ENCODE data around the gene AGRP.
"Not testable (repeated sequence)": the region's sequence is repeated elsewhere in the genome, so short reads cannot be mapped to it uniquely, and the experiment has no call there.

The AGRP gene

DNA sequence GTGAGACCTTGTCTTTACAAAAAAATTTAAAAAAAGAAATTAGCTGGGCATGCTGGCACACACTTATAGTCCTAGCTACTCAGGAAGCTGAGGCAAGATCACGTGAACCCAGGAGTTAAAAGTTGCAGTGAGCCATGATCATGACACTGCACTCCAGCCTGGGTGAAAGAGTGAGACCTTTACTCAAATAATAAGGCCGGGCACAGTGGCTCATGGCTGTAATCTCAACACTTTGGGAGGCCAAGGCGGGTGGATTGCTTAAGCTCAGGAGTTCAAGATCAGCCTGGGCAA is 33.8 kb upstream of the AGRP start:
- no peak overlapping the region for H3K4me3 ChIP-seq (ENCODE audit: low read depth, low read length)
- TF ChIP-seq, protein P1, sequence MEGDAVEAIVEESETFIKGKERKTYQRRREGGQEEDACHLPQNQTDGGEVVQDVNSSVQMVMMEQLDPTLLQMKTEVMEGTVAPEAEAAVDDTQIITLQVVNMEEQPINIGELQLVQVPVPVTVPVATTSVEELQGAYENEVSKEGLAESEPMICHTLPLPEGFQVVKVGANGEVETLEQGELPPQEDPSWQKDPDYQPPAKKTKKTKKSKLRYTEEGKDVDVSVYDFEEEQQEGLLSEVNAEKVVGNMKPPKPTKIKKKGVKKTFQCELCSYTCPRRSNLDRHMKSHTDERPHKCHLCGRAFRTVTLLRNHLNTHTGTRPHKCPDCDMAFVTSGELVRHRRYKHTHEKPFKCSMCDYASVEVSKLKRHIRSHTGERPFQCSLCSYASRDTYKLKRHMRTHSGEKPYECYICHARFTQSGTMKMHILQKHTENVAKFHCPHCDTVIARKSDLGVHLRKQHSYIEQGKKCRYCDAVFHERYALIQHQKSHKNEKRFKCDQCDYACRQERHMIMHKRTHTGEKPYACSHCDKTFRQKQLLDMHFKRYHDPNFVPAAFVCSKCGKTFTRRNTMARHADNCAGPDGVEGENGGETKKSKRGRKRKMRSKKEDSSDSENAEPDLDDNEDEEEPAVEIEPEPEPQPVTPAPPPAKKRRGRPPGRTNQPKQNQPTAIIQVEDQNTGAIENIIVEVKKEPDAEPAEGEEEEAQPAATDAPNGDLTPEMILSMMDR (IDR thresholded peaks at IDR 0.05; ENCODE audit: control insufficient read depth, extremely low read depth, insufficient read depth): no peak
- DNase-seq (ENCODE audit: low read depth): no peak

DNA sequence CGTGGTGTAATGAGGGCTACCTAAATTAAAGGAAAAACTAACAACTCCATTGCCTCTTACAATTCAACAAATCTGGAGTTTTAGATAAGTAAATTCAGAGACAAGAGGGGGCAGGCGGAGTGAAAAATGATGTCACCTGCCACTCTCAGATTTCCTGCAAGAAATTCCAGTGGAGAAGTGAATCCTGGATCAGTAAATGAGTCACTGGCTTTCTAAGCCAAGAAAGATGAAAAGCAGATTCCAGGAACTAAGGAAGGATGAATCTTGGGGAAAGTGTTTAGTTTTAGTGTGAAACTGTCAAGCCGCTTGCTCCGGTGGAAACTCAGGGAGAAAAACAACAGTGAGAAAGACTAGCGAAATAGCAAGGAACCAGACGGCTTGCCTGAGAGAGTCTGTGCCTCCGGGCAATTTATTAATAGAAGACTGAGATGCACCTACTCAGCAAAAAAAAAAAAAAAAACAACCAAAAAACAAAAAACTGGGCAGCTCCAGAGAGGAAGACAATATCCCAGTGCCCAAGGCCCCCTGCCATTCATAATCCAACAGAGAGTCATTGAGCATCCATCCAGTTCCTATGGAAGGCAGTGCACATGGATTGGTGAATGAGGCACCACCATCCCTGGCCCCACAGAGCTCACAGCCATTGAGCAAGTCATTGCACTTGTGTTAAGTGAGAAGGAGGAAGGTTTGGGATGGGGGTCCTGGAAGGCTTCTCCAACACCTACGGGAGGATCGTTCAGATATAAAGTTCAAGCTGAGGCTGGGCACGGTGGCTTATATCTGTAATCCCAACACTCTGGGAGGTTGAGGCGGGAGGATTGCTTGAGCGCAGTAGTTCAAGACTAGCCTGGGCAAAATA is 33.2 kb upstream of the AGRP start:
- DNase-seq (ENCODE audit: low read depth): no peak
- TF ChIP-seq, protein P1 (IDR thresholded peaks at IDR 0.05; ENCODE audit: control insufficient read depth, extremely low read depth, insufficient read depth): no peak
- no peak overlapping the region for H3K4me3 ChIP-seq (ENCODE audit: low read depth, low read length)

DNA sequence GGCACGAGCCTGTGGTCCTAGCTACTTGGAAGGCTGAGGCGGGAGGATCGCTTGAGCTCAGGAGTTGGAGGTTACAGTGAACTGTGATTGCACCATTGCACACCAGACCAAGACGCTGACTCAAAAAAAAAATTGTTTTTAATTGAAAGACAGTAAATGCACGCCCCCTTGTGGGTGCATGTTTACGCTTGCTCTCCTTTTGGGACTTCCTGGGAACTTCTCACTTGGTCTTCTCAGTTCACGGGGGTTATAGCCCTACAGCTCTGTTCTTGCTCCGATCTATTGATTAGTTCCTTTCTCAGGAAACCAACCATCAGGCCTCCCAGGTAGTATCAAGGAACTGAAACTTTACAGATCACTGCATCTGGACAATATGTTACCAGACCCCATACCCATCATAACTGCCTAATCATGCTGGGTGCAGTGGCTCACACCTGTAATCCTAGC is 31.1 kb upstream of the AGRP start:
- peak; percentile 65 for DNase-seq (ENCODE audit: low read depth)
- TF ChIP-seq, protein P1 (IDR thresholded peaks at IDR 0.05; ENCODE audit: control insufficient read depth, extremely low read depth, insufficient read depth): peak; percentile 77

DNA sequence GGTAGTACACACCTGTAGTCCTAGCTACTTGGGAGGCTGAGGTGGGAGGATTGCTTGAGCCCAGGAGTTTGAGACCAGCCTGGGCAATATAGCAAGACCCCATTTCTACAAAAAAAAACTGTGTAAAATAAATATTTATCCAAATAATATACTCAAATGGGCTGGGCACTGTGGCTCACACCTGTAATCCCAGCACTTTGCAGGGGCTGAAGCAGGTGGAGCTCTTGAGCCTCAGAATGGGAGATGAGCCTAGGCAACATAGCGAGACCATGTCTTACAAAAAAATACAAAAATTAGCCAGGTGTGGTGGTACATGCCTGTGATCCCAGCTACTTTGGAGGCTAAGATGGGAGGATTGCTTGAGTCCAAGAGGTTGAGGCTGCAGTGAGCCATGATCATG is 30.5 kb upstream of the AGRP start:
- not testable (repeated sequence) for DNase-seq (ENCODE audit: low read depth); H3K4me3 ChIP-seq (ENCODE audit: low read depth, low read length)

More for the DNA sequence above, 31.1 kb upstream of the AGRP start:
- no peak overlapping the region for H3K4me3 ChIP-seq (ENCODE audit: low read depth, low read length)

DNA sequence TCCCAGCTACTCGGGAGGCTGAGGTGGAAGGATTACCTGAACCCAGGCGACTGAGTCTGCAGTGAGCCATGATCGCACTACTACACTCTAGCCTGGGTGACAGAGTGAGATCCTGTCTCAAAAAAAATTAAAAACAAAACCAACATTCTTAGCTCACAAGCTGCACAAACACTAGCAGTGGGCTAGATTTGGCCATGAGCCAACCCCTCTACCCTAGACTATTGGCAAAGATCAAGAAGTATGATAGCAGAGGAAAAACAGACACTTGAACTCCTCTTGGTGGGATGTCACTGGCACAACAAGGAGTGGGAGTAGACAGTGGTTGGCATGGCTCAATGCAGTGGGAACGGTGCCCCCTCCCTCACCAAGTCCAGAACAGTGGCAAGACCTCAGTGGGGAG is 25.7 kb upstream of the AGRP start:
- H3K4me3 ChIP-seq (ENCODE audit: low read depth, low read length): no peak overlapping the region
- TF ChIP-seq, protein P1 (IDR thresholded peaks at IDR 0.05; ENCODE audit: control insufficient read depth, extremely low read depth, insufficient read depth): no peak
- no peak for DNase-seq (ENCODE audit: low read depth)

DNA sequence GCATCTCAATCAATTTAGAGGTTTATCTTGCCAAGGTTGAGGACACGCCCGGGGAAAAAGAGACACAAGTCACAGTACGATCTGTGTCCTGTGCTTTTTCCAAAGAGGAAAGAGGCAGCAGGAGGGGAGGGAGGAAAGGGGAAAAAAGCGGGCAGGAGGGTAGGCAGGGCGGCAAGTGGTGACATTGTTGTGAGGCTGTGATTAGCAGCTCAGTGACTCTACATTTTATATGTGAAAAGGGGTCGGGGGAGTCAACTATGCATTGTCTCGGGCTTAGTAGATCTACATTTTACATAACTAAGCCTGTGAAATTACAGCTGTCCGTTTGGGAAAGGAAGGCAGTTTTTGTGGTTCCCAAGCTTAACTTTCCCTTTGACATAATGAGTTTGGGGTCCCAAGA is 23.1 kb upstream of the AGRP start:
- no peak overlapping the region for H3K4me3 ChIP-seq (ENCODE audit: low read depth, low read length)
- TF ChIP-seq, protein P1 (IDR thresholded peaks at IDR 0.05; ENCODE audit: control insufficient read depth, extremely low read depth, insufficient read depth): no peak
- DNase-seq (ENCODE audit: low read depth): no peak

DNA sequence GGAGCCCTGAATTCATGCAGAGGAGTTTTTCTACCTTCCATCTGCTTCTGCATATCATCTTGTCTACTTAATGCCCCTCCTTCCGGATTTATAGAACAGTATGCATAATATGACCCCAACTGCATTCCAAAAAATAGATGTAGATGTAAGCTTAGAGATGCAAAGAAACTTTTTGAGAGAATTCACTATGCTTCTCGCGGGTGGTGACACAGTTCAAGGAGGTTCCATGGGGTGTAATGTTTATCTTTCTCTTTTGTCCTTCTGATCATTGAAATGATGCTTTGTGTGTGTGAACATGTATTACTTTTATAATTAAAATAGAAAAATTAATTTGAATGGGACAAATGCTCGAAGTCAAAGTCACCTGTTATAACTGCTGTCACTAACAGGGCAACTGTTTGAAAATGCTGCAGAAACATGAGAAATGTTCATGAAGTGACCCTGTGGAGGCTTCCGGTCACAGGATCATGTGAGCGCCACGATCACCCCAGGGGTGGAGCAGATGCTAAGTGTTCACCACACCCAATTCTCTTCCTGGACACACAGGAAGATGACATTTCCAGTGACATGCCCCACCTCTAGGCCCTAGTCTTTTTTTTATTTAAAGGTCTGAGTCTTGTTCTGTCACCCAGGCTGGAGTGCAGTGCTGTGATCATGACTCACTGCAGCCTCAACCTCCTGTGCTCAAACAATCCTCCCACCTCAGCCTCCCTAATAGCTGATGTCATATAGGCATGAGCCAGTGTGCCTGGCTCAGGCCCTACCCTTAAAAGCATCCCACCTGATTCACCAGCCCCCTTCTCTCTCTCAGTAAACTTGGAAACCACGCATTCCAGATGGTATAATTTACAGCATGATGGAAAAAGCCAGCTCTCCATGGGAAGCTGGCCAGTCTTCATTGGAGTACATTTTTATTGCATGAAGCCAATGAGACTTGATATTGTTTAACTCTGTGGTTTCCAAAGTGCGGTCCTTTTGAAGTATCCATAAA is 21.0 kb upstream of the AGRP start:
- H3K4me3 ChIP-seq (ENCODE audit: low read depth, low read length): no peak overlapping the region
- DNase-seq (ENCODE audit: low read depth): no peak
- TF ChIP-seq, protein P1 (IDR thresholded peaks at IDR 0.05; ENCODE audit: control insufficient read depth, extremely low read depth, insufficient read depth): no peak
